Chondrocyte (in vitro differentiated cells): ENCODE data around the gene MAST3. TPM values are rescaled to one million over a fixed set of nuclear protein-coding genes. Genes with fewer than 3 reads are reported as not detected.
"Not testable (repeated sequence)": the region's sequence is repeated elsewhere in the genome, so short reads cannot be mapped to it uniquely, and the experiment has no call there.

Experiments
- DNase-seq: peaks from one replicate; pipeline ENCODE4 v3.0.0; 2021; ENCODE audit warnings: mixed read lengths, low spot score
- H3K27ac Mint-ChIP-seq: one replicate; pipeline ENCODE4 v1.8.0; 2021; ENCODE audit warnings: mild to moderate bottlenecking, moderate library complexity, mixed read lengths; ENCODE audit not compliant: unreplicated experiment
- H3K27me3 Mint-ChIP-seq: 2 replicates; pipeline ENCODE4 v1.8.0; 2021; ENCODE audit warnings: low read depth, mixed read lengths
- H3K36me3 Mint-ChIP-seq: 2 replicates; pipeline ENCODE4 v1.8.0; 2021; ENCODE audit warnings: low read depth, mixed read lengths
- H3K4me1 Mint-ChIP-seq: 2 replicates; pipeline ENCODE4 v1.8.0; 2021; ENCODE audit warnings: low read depth, mild to moderate bottlenecking, mixed read lengths
- H3K4me3 Mint-ChIP-seq: one replicate; pipeline ENCODE4 v1.8.0; 2021; ENCODE audit warnings: mild to moderate bottlenecking, moderate library complexity, mixed read lengths; ENCODE audit not compliant: unreplicated experiment
- H3K9me3 Mint-ChIP-seq: 2 replicates; pipeline ENCODE4 v1.8.0; 2021; ENCODE audit warnings: low read depth, mixed read lengths
- total RNA-seq: library from RNA; stranded (reverse); gene quantifications from 3 replicates; pipeline ENCODE4 v1.2.1, GENCODE V29; 2021
- TF ChIP-seq, protein P1 (sequence below): fragments of 200-600 bp; sonication (generic); IDR thresholded peaks from 2 replicates; pipeline ENCODE4 v1.5.0; 2021; ENCODE audit warnings: antibody characterized with exemption, mild to moderate bottlenecking, moderate library complexity

MAST3 gene
- total RNA-seq, 1 donor from 2014 or later: 10.1 TPM

DNA sequence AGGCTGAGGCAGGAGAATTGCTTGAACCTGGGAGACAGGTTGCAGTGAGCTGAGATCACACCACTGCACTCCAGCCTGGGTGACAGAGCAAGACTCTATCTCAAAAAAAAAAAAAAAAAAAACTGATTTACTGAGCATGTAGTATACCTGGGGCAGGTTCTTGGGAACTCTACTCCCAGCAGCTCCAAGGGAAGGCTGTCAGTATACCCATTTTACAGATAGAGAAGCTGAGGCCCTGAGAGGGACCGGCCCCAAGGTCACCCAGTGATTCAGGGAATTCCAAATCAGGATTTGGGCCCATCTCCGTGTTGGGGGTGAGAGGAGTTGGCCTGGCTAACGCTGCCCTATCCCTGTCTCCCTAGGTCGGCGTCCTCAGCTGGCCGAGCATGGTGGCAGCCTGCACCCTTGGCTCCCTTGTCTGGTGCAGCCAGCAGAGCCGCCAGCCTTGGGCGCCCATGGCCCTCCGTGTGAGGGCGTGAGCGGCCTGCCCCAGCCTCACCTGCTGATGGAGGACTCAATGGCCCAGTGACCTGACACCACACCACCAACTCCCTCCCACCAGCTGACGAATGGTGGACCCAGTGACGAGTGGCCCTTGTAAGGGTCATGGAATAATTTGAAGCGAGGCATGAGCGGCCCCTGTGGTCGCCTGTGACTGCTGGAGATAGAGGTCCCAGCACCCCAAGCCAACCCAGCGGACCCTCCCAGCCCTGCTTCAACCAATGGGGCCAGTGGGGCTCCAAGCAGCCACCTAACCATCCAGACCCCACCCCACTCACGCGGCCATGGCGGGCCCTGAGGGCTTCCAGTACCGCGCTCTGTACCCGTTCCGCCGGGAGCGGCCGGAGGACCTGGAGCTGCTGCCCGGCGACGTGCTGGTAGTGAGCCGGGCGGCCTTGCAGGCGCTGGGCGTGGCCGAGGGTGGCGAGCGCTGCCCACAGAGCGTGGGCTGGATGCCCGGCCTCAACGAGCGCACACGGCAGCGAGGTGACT is 57.8 kb downstream of the MAST3 start:
- TF ChIP-seq, protein P1, sequence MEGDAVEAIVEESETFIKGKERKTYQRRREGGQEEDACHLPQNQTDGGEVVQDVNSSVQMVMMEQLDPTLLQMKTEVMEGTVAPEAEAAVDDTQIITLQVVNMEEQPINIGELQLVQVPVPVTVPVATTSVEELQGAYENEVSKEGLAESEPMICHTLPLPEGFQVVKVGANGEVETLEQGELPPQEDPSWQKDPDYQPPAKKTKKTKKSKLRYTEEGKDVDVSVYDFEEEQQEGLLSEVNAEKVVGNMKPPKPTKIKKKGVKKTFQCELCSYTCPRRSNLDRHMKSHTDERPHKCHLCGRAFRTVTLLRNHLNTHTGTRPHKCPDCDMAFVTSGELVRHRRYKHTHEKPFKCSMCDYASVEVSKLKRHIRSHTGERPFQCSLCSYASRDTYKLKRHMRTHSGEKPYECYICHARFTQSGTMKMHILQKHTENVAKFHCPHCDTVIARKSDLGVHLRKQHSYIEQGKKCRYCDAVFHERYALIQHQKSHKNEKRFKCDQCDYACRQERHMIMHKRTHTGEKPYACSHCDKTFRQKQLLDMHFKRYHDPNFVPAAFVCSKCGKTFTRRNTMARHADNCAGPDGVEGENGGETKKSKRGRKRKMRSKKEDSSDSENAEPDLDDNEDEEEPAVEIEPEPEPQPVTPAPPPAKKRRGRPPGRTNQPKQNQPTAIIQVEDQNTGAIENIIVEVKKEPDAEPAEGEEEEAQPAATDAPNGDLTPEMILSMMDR: no peak
- H3K4me3 Mint-ChIP-seq: no peak overlapping the region
- H3K27me3 Mint-ChIP-seq: no peaks in the 10 kb centered on the region
- peaks cover 37% of the 10 kb centered on the region for H3K4me1 Mint-ChIP-seq
- no peak overlapping the region for H3K27ac Mint-ChIP-seq
- DNase-seq: peak; percentile 89
- no peaks in the 10 kb centered on the region for H3K9me3 Mint-ChIP-seq
- H3K36me3 Mint-ChIP-seq: peaks cover under 1% of the 10 kb centered on the region

DNA sequence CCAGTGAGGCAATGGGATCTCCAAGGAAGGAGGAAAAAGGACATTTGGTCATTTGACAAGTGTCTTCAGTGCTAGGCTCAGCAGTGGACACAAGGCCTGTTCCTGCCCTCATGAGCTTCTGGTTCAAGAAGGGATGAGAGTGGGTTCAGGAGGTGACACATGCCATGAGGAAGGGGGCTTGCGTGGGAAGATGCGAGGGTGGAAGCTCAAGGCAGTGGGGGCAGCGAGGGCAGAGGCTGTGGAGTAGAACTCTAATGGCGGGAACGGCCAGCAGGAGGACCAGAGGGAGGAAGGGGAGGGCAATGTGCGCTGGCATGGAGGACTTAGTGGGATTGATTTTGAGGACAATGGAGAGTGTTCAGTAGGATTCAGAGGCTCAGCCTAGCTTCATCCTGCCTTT is 58.7 kb downstream of the MAST3 start:
- peak overlapping the region; percentile 19 for H3K27ac Mint-ChIP-seq
- TF ChIP-seq, protein P1: no peak
- no peaks in the 10 kb centered on the region for H3K9me3 Mint-ChIP-seq
- peaks cover 42% of the 10 kb centered on the region for H3K4me1 Mint-ChIP-seq
- H3K27me3 Mint-ChIP-seq: no peaks in the 10 kb centered on the region
- no peak overlapping the region for H3K4me3 Mint-ChIP-seq
- no peak for DNase-seq
- peaks cover 2% of the 10 kb centered on the region for H3K36me3 Mint-ChIP-seq

DNA sequence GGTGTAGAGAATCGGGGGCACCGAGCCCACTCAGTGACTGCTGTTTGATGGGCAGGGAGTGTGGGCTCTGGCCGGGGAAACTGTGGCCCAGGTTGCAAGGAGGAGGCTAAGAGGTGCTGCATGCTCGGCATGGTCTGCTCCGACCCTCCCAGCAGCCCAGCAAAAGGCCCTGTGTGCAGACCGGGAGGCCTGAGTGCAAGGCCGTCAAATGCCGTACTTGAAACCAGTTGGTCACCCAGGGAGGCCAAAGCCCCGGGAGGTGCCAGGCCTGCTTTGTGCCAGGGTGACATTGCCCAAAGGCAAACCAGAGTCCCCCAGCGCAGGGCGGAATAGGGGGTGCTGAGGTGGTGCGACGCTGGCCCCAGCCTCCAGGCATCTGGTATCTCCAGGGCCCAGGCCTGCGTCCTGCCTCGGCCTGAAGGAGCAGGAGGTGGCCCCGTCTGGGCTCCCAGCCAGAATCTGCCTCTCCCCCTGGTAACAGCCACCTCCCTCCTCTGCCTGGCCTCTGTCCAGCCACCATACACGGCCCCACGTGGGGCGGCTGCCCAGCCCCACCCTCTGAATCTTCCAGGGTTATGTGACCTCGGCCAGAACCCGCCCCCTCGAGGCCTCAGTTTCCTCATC is 59.4 kb downstream of the MAST3 start:
- Mint-ChIP-seq H3K27me3 (no peaks in the 10 kb centered on the region), H3K9me3 (no peaks in the 10 kb centered on the region), H3K27ac (peak overlapping the region; percentile 8), H3K4me1 (peaks cover 36% of the 10 kb centered on the region), H3K4me3 (no peak overlapping the region), H3K36me3 (peaks cover 2% of the 10 kb centered on the region)
- DNase-seq: peak; percentile 96
- TF ChIP-seq, protein P1: no peak

DNA sequence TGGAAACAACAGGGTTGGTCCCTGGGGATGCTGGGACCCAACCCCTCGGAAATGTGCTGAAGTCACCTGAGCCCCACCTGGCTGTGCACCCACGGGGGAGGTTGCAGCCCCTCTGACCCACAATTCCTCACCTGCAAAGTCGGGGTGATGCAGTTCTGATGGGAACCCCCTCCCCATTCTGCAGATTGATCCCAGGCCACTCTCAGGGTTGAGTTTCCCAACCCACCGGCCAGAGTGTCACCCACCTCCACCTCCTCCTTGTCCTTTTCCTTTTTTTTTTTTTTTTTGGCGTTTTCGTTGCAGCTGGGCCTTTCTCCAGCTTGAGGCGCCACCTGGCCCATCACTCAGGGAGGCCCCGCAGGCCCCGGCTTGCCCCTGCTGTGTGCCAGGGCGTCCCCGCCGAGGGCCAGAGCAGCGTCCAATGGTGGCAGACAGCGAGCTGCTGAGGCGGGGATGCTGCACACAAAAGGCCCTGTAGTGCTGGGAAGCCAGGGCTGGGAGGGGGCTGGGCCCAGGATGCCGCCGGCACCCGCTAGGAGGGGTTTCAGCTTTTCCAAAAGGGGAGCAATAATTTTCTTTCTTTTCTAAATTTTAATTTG is 60.0 kb downstream of the MAST3 start:
- Mint-ChIP-seq H3K27ac (peak overlapping the region; percentile 78), H3K4me1 (peaks cover 33% of the 10 kb centered on the region), H3K27me3 (no peaks in the 10 kb centered on the region), H3K9me3 (no peaks in the 10 kb centered on the region), H3K4me3 (no peak overlapping the region), H3K36me3 (peaks cover 3% of the 10 kb centered on the region)
- TF ChIP-seq, protein P1: no peak
- DNase-seq: no peak

DNA sequence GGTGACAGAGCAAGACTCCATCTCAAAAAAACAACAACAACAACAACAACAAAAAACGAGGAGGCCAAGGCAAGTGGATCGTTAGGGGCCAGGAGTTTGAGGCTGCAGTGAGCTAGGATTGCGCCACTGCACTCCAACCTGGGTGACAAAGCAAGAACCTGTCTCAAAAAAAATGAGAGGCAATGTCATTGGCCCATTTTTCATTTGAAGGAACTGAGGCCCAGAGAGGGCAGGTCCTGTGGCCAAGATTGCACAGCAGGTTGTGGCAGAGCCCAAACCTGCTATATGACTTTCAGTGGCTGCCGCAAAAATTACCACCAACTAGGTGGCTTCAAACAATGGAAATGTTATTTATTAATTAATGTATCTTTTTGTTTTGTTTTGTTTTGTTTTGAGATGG is 60.9 kb downstream of the MAST3 start:
- no peak overlapping the region for H3K4me3 Mint-ChIP-seq
- peaks cover 6% of the 10 kb centered on the region for H3K36me3 Mint-ChIP-seq
- peaks cover 33% of the 10 kb centered on the region for H3K4me1 Mint-ChIP-seq
- no peak for DNase-seq
- no peak overlapping the region for H3K27ac Mint-ChIP-seq
- no peaks in the 10 kb centered on the region for H3K9me3 Mint-ChIP-seq
- TF ChIP-seq, protein P1: no peak
- H3K27me3 Mint-ChIP-seq: no peaks in the 10 kb centered on the region

DNA sequence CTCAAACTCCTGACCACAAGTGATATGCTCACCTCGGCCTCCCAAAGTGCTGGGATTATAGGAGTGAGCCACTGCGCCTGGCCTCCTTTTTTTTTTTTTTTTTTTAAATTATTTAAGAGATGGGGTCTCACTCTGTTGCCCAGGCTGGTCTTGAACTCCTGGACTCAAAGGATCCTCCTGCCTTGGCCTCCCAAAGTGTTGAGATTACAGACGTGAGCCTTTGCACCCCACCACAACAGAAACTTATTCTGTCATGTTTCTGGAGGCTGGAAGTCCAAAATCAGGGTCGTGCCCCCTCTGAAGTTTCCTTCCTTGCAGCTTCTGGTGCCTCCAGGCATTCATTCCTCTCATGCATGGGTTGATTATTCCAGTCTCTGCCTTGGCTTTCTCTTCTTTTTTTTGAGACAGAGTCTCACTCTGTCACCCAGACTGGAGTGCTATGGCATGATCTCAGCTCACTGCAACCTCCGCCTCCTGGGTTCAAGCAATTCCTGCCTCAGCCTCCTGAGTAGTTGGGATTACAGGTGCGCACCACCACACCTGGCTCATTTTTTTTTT is 61.6 kb downstream of the MAST3 start:
- DNase-seq, H3K27ac Mint-ChIP-seq, H3K27me3 Mint-ChIP-seq, H3K36me3 Mint-ChIP-seq, H3K9me3 Mint-ChIP-seq, H3K4me3 Mint-ChIP-seq: not testable (repeated sequence)
- H3K4me1 Mint-ChIP-seq: peaks cover 29% of the 10 kb centered on the region
